Ovary (tissue), 3 donors: Measurements from ENCODE around the gene MKI67.

ENCODE experiments used
- CTCF ChIP-seq, 3 donors: fragments of 450-650 bp in 2 of 3; fragments of 200-600 bp in 1 of 3; IDR thresholded peaks; one replicate each; pipeline versions ENCODE4 v1.5.1 to v1.8.0; 2016 to 2022; ENCODE audit warnings: antibody characterized with exemption in 3 of 3, mild to moderate bottlenecking in 1 of 3
- EP300 ChIP-seq: sonication (generic); formaldehyde crosslinking; IDR thresholded peaks from one replicate; pipeline ENCODE4 v1.6.1; 2017; ENCODE audit warnings: antibody characterized with exemption
- POLR2A ChIP-seq: fragments of 450-650 bp; IDR thresholded peaks from one replicate; pipeline ENCODE4 v1.6.1; 2017; ENCODE audit warnings: antibody characterized with exemption, mild to moderate bottlenecking, moderate library complexity
- donor health status: DM: no; HTN: no; CAD: no.

- no peak for TF ChIP-seq CTCF (IDR thresholded peaks at IDR 0.05)
- TF ChIP-seq EP300, result no peak
- no peak for TF ChIP-seq POLR2A
Observed at GRCh38 chr10:128052696-128053095, 73.5 kb downstream of the MKI67 start.
